CD1c-positive myeloid dendritic cell (primary cell): ENCODE measurements around the gene RTKN2.

Experiments used
- DNase-seq: peaks from one replicate; pipeline ENCODE4 v3.0.0-alpha.2; 2016; ENCODE audit errors: extremely low spot score

Gene RTKN2

DNA sequence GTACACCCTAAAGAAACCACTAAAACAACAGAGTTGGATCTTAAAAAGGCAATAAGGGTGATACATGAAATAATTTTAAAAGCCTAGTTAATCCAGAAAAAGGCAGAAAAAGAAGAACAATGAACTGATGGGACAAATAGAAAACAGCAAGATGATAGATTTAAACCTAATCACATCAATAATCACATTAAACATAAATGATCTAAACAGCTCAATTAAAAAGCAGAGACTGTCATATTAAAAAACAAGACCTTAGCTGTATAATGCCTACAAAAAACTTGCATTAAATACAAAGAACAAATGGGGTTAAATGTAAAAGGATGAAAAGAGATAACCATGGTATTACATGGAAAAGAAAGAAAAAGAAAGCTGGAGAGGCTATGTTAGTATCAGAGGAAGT is 96.2 kb downstream of the RTKN2 start:
- no peak for DNase-seq

DNA sequence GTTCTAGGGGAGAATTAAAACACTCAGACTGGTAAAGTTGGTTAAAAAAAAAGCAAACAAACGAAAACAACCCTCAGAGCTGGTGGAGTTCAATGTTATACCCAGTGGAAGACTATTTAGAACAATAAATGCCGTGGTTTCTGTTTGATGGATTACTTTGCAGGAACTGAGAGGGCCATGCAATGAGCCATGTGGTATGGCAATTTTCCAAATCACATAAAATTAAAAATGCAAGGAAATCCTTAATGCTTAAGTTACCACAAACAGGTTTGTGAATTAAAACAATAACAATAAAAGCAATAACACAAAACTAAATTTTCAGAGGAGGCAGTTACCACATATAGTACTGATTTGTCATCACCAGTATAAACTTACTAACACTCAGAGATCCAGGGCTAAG is 96.9 kb downstream of the RTKN2 start:
- DNase-seq: no peak

DNA sequence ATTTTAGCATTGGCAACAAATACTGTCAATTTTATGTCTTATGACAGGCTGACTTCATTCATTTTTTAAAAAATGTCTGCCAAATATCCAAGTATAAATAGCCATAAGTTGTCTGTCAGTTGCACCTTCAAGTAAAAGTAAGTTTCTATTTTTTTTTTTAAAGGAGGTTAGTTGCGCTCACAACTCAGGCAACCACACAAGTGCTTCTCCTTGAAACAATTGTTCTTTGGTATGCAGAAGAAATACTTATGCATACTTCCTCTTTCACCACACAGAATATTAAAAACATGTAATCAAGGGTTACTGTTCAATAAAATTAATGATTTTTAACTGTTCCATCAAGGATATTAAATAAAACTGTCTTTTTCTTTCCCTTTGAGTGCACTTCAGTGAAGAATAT is 97.9 kb downstream of the RTKN2 start:
- peak; percentile 28 for DNase-seq

DNA sequence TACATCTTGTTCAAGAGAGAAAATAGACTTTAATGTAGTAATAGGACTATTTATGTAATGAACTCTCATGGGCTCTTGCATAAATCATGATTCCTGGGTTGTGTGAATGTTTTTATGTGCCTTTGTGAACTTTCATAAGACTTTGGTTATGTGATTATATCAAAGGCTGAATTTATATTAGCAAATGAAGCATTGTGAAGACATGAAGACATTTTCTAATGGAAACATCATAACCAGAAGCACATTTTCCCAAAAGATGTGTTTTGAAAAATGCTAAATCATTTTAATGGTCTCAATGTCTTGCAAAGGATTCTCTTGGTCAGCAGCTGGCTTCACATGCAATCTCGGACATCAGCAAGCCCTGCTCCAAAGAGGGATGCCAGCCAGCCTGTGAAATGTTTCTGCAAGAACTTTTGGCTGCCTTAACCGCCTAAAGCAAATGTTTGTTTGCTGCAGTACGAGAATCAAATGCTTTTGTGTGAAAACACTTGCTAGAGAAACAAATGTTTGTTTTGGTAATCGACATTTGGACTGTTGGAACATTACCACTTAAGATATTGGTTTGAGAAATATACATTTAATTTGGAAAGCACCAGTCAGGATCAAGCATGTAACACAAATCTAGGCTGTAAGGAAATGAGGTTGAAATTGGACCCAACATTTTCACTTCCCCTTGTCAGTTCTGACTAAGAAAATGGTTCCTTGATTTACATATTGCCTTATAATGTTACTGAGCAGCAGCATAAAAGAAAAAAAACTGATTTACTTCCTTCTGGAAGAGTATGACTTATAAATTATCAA is 102.1 kb downstream of the RTKN2 start:
- DNase-seq: peak; percentile 80

DNA sequence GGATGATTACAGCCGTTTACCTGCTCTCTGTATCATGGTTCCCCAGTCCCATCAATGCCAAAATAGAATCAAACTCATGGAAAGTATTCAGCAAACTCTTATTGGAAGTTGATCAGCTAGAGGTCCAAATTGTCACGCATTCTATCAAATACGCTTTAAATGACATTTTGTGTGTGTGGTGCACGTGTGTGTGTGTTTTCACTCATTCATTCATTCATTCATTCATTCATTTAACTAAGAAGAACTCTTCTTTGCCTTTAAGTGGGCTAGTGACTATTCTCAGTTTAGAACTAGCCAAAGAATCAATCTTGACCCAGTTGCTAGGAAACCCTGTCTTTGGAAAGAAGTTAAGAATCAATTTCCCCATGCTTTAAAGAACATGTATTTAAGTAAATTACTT is 102.8 kb downstream of the RTKN2 start:
- peak; percentile 35 for DNase-seq

DNA sequence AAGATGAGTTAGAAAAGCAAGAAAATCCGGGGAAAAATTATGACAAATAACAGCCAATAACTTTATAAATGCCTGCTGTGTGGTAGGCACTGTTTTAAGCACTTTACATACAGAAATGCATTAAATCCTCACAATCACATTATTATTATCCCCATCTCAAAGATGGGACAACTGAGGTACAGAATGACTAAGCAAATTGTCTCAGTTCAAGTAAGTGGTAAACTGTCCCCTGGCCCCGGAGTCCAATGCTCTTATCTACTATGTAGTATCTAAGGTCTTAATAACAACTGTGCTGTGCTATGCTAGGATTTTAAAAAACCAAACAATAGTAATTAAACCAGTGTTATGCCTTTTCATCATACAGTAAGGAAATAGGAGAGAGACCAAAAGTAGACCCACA is 105.6 kb downstream of the RTKN2 start:
- no peak for DNase-seq

DNA sequence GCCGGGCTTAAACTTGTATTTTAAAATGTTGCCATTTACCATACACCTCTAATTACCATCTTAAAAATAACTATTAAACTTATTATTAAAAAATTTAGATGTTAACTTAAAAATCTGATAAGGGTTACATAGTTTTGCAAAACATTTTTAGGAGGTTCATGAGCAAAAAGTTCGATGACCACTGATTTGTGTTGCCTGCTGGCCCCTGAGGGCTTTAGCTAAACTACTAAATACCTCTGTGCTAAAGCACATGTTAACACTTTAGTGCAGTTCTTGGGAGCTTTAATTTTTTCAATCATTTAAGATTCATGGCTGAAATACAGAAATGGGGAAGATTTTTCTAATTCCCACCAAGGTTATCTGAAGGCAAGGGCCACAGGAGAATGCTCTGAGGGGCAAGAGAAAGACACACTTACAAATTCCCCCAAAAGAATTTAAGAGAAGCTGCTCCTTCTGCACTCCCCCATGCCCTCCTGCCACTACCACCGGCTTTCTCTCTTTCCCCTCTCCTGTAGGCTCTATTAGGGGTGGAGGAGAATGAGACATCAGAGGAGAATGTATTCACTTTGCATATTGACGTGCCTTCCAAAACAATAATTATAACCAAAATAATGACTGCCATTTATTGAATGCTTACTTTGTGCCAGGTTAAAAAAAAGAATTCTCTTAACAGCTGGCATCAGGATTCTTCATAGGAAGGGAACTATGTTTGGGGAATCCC is 106.2 kb downstream of the RTKN2 start:
- no peak for DNase-seq

DNA sequence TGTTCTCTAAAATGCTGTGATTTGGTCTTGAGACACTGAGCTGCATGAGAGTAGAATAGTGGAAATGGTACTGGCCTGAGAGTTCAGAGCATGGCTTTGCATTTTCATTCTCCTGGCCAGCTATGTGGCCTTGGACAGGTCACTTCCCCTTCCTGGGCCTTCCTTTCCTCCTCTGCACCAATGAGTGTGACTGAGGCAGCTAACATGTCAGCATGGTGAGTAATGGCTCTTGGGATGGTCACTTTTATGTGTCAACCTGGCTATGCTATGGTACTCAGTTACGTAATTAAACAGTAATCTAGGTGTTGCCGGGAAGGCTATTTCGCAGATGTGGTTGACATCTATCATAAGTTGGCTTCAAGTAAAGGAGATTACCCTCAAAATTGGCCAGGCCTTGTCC is 109.3 kb downstream of the RTKN2 start:
- DNase-seq: peak; percentile 14

DNA sequence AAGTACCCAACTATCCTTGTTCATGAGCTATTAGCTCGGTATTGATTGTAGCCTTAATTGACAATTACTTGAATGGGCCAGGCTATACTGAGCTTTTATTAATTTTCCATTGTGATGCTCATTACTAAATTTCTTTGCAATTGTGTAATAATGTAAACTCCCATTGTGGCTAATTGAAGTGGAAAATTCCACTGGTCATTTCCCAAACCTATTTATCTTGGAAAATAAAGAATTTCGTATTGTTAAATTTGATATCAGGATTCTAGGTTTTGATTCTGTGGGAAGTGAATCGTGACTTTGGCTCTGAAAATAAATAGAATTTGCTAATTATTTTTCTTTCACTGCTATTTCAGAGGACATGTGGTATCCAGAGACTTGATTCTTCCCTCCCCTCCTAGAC is 111.0 kb downstream of the RTKN2 start:
- no peak for DNase-seq

DNA sequence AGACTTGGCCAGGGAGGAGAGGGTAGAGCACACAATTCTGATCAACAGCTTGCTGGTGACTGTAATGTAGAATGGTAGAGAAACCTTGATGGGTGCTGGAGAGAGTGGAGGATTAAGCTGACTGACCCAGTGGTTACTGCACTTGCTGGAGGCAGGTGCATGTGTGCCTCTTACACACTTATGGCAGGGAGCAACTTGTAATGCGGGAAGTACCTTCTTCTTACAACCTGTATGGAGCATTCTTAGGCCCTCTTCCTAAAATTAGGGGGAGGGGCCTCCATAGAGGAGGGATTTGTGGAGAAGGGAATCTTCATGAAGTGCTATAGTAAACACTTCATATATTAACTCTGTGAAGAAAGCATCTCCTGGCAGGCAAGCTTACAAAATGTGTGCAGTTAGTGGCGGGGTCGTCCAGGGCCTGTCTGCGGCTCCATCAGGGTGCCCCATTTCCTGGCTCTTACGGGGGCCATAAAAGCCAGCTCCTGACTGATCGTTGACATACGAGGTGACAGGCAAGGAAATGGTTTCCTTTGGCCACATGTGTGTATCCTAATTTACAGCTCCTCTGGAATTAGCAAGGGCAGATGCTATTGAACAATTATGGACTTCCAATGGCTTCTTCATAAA is 113.5 kb downstream of the RTKN2 start:
- no peak for DNase-seq

DNA sequence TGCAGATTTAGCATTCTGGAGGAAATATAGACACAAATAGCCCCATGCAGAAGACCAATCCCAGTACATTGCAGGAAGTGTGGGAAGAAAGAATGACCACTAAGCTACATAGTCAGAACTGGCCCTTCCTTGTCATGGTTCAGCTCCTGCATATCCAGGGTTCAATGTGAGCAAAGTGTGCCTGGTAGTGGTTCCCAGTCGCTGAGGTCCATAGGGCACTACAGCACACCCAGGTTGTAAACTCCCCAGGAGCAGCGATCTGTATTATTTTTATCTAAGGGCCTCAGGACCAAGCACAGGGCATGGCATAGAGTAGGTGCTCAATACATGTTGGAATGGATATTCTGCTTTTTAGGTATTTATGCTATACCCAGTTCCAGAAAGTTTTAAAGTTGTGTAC is 114.4 kb downstream of the RTKN2 start:
- no peak for DNase-seq

DNA sequence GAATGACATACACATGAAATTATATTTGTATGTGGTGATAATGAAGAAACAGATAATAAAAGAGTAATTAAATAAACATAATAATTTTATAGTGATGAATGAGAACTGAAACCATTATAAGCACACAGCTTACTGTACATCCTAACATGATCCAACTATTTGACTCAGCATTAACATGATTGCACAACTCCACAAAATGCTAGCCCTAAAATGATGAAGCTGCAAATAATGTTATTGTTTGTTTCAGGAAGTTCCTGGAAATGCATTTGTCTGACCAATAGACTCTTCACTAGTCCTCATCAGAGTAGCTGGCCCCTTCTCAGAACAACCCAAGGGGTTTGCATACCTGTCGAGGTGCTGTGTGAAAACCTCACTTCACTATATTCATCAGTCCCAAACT is 115.5 kb downstream of the RTKN2 start:
- peak; percentile 81 for DNase-seq

DNA sequence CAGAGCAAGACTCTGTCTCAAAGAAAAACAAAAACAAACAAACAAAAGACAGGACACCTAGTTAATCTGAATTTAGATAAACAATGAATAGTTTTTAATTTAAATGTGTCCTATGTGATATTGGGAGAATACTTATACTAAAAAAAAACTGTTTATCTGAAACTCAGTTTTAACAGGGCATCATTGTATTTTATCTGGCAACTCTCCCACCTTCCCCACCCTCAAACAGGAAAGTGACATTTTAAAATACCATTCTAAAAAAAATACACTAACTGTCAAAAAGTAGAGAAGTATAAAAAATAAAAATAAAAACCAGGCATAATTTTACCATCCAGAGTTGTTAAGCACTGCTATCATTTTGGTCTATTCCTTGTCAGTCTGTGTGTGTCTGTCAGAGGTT is 119.0 kb downstream of the RTKN2 start:
- no peak for DNase-seq

DNA sequence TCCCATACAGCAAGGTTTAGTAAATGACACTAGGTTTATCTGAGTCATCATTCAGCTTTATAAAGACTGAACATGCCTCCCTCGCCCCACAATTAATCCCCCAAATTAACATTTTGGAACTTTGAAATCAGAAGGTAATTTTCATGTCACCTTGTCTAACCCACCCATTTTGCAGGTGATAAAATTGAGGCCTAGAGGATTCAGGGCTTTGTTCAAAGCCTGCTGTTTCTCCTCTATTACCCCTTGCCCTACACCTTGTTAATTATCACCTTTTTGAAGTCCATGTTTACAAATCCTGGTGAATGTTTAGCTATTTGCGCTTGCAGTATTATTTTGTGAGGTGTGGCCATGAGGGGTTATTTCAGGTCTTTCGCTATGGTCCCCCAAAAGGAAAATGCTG is 120.5 kb downstream of the RTKN2 start:
- no peak for DNase-seq

DNA sequence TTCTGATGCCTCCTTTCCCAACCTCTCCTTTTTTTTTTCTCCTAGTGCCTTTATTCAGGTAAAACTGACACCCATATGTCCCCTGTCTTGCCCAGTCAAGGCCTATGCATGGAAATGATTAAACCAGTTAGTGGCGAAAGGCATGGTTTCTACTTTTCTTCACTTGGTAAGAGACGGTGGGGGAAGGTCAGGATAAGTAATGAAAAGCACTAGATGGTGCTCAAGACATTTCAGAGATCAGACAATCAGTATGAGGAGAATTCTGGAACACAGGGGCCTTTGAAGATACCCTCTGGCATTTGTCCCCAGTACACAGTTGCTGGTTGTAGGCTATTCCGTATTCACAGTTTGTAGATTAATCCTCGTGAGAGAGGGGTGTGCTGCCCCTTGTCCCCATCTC is 121.2 kb downstream of the RTKN2 start:
- DNase-seq: no peak

DNA sequence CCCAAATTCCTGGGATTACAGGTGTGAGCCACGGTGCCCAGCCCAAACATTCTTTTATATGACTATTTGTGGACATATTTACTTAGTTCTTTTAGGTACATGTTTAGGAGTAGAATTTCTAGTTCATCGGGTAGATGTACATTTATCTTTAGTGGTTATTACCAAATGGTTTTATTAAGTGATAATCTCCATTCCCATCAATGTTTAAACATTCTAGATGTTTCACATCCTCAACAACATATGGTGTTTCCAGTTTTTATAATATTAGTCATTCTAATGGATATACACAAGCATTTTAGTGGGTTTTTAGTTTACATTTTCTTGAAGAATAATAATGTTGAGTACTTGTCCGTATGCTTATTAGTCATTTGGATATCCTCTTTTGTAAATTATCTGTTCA is 131.7 kb downstream of the RTKN2 start:
- no peak for DNase-seq

DNA sequence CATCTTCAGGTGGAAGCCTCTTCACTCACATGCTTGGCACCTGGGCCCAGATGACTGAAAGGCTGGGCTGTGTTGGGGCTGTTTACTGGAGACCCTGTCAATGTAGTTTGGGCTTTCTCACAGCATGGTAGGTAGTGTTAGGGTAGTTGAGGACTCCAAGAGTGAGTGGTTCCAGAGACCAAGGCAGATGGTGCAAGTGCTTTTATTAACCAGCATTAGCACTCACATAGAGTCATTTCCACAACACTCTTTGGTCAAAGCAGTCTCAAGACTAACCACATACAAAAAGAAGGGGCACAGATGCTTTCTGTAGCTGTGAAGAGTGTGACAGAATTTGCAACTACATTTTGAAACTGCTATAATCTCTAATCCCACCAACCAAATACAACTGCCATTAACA is 135.0 kb downstream of the RTKN2 start:
- no peak for DNase-seq
